SK-N-SH (cell line): ENCODE measurements around the gene SPAAR.
A peak's percentile ranks its signal among the peaks of the same experiment; 100 is the strongest.

Experiments used
- EP300 ChIP-seq, 2 experiments: IDR thresholded peaks; 2 replicates each; pipeline versions ENCODE4 v1.4.0 to v1.6.1; 2012; ENCODE audit warnings: borderline replicate concordance in 1 of 2, low read depth in 1 of 2, low read length in 1 of 2
- JUND ChIP-seq: IDR thresholded peaks from 2 replicates; pipeline ENCODE4 v1.4.0; 2012
- SIN3A ChIP-seq: IDR thresholded peaks from 2 replicates; pipeline ENCODE4 v1.6.1; 2012; ENCODE audit warnings: low read depth, mild to moderate bottlenecking, low read length, moderate library complexity, borderline replicate concordance
- TF ChIP-seq, protein P1 (sequence below): IDR thresholded peaks from 2 replicates; pipeline ENCODE4 v1.6.1; 2012; ENCODE audit warnings: mild to moderate bottlenecking, low read depth, low read length, moderate library complexity
- TF ChIP-seq, protein P2 (sequence below): fragments of 200-600 bp; sonication (generic); IDR thresholded peaks from 2 replicates; pipeline ENCODE4 v1.6.1; 2017; ENCODE audit warnings: antibody characterized with exemption, mild to moderate bottlenecking, moderate library complexity
- TF ChIP-seq, protein P3 (sequence below): IDR thresholded peaks from 2 replicates; pipeline ENCODE4 v1.4.0; 2012; ENCODE audit warnings: low read depth

DNA sequence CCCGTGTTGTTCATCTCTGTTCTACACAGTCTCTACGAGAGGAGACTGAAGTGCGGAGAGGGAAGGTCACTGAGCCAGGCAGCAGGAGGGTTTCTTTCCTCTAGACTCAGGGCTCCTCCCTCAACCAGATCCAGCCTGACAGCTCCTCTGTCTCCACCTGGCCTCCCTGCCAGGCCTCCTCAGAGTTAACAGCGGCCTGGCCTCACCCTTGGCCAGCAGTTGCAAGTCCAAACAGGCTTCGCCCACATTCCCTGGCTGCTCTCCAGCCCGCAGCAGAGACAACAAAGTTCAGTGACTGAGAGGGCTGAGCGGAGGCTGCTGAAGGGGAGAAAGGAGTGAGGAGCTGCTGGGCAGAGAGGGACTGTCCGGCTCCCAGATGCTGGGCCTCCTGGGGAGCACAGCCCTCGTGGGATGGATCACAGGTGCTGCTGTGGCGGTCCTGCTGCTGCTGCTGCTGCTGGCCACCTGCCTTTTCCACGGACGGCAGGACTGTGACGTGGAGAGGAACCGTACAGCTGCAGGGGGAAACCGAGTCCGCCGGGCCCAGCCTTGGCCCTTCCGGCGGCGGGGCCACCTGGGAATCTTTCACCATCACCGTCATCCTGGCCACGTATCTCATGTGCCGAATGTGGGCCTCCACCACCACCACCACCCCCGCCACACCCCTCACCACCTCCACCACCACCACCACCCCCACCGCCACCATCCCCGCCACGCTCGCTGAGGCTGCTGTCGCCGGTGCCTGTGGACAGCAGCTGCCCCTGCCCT is 3.2 kb upstream of the SPAAR start, which contains the start of gene HRCT1:
- TF ChIP-seq, protein P1, sequence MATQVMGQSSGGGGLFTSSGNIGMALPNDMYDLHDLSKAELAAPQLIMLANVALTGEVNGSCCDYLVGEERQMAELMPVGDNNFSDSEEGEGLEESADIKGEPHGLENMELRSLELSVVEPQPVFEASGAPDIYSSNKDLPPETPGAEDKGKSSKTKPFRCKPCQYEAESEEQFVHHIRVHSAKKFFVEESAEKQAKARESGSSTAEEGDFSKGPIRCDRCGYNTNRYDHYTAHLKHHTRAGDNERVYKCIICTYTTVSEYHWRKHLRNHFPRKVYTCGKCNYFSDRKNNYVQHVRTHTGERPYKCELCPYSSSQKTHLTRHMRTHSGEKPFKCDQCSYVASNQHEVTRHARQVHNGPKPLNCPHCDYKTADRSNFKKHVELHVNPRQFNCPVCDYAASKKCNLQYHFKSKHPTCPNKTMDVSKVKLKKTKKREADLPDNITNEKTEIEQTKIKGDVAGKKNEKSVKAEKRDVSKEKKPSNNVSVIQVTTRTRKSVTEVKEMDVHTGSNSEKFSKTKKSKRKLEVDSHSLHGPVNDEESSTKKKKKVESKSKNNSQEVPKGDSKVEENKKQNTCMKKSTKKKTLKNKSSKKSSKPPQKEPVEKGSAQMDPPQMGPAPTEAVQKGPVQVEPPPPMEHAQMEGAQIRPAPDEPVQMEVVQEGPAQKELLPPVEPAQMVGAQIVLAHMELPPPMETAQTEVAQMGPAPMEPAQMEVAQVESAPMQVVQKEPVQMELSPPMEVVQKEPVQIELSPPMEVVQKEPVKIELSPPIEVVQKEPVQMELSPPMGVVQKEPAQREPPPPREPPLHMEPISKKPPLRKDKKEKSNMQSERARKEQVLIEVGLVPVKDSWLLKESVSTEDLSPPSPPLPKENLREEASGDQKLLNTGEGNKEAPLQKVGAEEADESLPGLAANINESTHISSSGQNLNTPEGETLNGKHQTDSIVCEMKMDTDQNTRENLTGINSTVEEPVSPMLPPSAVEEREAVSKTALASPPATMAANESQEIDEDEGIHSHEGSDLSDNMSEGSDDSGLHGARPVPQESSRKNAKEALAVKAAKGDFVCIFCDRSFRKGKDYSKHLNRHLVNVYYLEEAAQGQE, result peak; percentile 64
- TF ChIP-seq, protein P2, sequence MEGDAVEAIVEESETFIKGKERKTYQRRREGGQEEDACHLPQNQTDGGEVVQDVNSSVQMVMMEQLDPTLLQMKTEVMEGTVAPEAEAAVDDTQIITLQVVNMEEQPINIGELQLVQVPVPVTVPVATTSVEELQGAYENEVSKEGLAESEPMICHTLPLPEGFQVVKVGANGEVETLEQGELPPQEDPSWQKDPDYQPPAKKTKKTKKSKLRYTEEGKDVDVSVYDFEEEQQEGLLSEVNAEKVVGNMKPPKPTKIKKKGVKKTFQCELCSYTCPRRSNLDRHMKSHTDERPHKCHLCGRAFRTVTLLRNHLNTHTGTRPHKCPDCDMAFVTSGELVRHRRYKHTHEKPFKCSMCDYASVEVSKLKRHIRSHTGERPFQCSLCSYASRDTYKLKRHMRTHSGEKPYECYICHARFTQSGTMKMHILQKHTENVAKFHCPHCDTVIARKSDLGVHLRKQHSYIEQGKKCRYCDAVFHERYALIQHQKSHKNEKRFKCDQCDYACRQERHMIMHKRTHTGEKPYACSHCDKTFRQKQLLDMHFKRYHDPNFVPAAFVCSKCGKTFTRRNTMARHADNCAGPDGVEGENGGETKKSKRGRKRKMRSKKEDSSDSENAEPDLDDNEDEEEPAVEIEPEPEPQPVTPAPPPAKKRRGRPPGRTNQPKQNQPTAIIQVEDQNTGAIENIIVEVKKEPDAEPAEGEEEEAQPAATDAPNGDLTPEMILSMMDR, result no peak
- TF ChIP-seq, protein P3, sequence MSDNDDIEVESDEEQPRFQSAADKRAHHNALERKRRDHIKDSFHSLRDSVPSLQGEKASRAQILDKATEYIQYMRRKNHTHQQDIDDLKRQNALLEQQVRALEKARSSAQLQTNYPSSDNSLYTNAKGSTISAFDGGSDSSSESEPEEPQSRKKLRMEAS, result peak; percentile 86
- peak; percentile 76; the same call in 1 of the 2 replicates for TF ChIP-seq SIN3A
- TF ChIP-seq EP300 (IDR thresholded peaks at IDR 0.05; ENCODE audit: borderline replicate concordance in 1 of 2, low read depth in 1 of 2, low read length in 1 of 2), result peak in 1 of 2 experiments; percentile 78; a peak in 1 of 4 replicates
- TF ChIP-seq JUND, result no peak
